LNCAP (cell line): ENCODE results near the gene NIFK.

Experiments used
- CTCF ChIP-seq: fragments of 450-650 bp; IDR thresholded peaks from 2 replicates; pipeline ENCODE4 v1.5.1; 2017; ENCODE audit warnings: mild to moderate bottlenecking

The NIFK gene

GRCh38 chr2:121746071-121746578, 9.4 kb upstream of the NIFK start:
- TF ChIP-seq CTCF, result no peak

DNA sequence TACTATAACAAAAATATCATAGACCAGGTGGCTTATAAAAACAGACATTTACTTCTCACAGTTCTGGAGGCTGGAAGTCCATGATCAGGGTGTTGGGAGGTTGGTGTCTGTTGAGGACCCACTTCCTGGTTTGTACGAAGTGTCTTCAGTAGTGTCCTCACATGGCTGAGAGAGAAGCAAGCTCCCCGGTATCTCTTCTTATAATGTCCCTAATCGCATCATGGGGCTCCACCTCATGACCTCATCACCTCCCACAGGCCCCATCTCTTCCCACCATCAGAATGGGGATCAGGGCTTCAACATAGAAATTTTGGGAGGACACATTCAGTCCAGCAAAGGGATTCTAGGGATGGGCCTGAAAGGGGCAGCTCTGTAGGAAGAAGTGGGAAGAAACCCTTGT, 4.8 kb upstream of the NIFK start:
- no peak for TF ChIP-seq CTCF

DNA sequence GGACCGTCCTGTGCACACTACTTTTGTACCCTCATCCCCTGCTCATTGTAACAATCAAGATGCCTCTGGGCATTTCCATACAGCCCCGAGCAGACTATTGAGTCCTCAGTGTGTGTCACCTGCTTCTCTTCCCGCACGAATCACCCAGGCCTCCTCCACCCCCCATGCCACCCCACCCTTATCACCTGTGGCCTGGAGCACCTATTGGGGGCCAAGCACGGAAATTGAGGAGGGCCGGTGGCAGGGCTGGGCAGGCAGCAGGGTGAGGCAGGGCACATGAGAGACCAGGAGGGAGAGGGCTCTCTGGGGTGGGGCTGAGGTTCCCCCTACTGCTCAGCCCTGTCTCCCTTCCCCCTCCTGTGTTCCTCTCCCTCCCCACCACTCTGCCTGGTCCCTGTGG, 4.3 kb upstream of the NIFK start:
- TF ChIP-seq CTCF, result no peak

GRCh38 chr2:121736140-121736461, 574 bp downstream of the NIFK start:
- TF ChIP-seq CTCF, result no peak

GRCh38 chr2:121735518-121736074, 1.1 kb downstream of the NIFK start:
- peak; percentile 34; the same call in 1 of the 2 replicates for TF ChIP-seq CTCF

- TF ChIP-seq CTCF, result no peak
Observed at GRCh38 chr2:121731366-121731765, 5.3 kb downstream of the NIFK start.

DNA sequence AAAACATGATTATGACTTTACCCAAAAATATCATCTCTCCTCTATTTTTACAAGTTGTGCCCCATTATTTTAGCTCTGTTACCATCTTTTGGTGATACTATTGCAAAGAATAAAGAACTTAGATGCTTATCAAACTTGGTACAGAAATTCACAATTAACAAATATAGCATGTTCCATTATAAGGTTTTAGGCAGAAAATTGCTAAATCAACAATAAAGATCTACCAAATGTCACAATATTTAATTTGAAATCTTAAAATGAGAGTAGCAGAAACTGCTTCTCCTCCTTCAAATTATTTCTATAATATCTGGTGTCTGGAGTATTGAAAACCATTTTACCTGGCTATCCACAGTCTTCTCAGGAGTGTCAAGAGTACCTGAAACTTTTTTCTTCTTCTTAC, 8.7 kb downstream of the NIFK start:
- TF ChIP-seq CTCF, result no peak

DNA sequence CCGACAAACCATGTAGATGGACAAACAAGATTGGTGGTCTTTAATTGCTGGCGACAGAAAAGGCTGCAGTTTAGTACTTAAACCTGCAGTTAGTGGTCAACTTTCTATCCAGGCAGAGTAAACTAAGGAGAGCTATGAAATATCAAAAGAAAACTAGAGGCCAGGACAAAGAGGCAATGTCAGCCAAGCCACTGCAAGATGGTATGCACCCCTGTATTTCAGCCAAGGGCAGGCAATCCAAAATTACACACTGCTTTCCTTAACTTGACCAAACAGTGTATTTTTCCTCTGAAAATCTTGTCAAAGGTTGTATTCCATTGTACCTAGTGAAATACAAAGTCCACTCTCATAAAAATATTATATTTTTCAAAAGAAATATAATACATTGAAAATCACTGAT, 9.3 kb downstream of the NIFK start:
- no peak for TF ChIP-seq CTCF
